IPS-NIHi11 (cell line): Measurements from ENCODE around the gene RIPK4.

Experiments used
- DNase-seq: peaks from one replicate; pipeline ENCODE4 v3.0.0; 2012; ENCODE audit warnings: mixed read lengths, low spot score

RIPK4 gene

GRCh38 chr21:41753006-41753898, 13.6 kb downstream of the RIPK4 start:
- DNase-seq = no peak

- no peak for DNase-seq
Measured at GRCh38 chr21:41752231-41752681, 14.6 kb downstream of the RIPK4 start.

DNA sequence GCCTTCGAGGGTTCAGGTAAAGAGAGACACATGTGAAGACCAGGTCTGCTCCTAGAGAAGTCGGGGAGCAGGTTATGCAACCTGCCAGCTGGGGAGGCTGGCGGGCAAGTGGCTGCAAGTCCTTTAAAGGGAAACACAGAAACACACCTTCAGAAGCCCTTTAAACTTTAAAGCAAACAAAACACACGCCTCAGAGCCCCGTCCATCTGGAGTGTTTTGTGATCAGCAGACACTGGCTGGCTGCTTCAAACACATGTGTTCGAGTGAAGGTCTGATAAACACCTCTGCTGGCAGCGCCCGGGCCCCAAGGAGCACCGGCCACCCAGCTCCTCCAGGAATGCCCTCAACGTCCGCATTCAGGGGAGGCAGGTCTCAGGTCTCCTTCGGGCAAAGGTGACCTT, 15.2 kb downstream of the RIPK4 start:
- no peak for DNase-seq

GRCh38 chr21:41750532-41751151, 16.2 kb downstream of the RIPK4 start:
- no peak for DNase-seq

- no peak for DNase-seq
Measured at GRCh38 chr21:41750051-41750450, 16.8 kb downstream of the RIPK4 start.

DNA sequence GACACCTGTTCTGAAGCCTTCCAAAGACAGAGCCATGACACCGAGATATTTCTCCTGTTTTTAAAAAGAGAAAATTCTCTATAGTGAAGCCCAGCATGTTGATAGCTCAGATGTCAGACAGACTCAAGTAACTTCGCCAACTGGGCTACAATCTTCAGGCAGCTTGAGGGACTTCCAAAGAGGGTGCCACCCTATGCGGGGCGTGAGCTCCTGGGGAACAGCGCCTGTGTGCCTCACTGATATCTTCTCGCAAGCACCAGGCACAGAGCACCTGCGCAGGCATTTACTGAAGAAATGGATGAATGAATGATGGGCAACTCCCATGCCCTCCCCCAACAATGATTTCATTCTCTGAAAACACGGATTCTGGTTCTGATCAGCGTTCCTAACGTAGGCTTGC, 17.6 kb downstream of the RIPK4 start:
- no peak for DNase-seq

- no peak for DNase-seq
Measured at GRCh38 chr21:41747943-41748738, 18.7 kb downstream of the RIPK4 start.

- DNase-seq = no peak
Measured at GRCh38 chr21:41746744-41747006, 20.2 kb downstream of the RIPK4 start.

DNA sequence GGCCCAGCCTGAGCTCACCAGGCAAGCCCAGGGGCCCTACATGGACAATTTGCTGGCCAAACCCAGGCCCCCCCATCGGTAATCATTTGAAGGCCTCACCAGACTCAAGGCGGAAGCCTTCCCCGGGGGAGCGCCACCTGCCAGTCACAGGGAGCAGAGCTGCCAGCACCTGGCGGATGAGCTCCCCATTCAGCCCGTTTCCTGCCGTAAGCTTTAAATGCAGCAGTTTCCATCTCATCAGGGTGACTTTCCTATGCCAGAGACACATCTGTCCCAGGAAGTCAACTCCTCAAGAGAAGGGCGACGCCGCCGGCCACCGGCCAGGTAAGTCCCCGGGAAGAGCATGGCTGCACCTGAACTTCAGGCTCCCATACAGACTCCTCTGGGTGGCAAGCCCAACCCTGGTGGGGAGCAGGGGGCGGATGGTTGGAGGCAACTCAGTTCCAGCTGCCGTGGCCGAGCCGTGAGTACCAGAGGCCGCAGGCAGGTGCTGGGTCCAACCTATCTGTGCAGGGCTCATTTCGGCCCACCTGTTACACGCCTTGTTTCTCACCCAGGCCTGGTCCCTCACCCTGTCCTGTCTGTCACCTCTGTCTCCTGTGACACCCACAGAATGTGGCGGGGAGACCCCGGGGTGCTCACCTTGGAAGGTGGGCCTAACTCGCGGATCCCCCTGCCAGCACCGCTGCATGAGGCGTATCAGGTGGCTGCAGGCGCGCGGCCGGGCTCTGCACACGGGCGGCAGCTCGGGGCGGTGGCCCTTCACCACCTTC, 20.7 kb downstream of the RIPK4 start:
- peak; percentile 75 for DNase-seq

DNA sequence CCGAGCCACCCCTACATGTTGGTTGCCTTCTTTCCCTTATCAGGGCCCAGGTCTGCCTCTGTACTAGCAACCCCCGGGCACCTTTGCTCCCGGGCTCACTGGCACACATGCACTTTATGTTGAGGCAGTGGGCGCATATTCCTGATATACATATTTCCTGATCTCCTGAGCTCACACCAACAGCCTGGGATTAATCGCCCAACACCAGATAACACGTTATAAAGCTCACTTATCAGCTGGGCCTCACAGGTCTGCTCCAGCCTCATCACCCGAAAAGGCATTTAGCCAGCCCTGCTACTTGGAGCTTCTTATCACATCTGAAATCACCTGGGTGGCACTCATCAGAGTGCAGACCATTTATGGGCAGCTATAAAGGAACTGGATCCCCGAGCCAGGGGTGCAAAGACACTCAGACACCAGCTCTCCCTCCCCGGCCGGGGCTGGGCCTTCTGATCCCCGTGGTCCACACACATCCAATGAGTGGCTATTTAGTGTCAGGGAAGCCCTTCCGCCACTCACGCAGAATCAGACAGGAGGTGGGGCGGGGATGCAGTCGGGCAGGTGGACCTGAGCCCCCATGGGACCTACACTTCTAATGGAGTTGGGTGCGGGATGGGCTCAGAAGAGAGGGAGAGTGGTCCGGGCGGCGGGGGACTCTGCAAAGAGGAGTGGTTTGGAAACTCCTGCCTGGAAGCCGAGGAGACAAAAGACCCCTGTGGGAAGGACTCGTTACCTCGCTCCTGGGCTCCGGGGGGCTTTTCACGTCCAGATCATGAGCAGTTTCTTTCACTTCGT, 21.6 kb downstream of the RIPK4 start:
- DNase-seq = no peak

DNA sequence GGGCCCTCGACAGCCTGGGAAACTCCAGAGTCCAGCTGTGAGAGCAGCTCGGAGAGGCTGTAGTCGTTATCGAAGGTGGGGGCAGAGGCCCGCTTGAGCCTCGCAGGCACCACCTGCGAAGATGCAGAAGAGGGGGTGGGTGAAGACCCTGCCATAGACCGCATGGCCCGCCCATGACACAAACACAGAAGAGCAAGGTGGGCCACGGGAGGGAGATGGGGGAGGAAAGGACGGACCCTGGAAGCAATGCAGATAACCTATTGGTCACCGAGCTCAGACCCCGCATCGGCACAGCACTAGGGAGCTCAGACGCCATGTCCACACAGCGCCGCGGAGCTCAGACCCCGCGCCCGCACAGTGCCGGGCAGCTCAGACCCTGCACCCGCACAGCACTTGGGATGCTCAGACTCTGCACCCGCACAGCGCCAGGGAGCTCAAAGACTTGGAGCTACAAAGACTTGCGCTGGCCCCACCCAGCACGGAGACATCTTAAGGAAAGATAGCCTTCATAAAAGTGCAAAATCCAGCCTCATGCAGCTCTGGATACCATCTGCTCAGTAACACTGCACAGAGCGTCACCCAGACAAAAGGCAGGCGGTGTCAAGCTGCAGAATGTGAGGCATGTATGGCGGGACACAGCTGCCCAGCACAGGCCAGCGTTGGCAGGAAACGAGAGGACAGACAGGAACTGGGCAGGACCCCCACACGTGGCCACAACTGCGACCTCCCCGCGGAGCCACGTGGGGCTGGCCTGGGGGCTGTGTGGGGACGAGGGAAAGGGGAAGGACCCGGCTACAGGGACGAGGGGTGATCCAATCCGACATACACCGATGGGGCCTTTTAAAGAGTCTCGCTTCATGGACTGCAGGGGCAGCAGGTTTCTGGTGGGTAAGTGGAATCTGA, 22.6 kb downstream of the RIPK4 start:
- DNase-seq = no peak

- DNase-seq = no peak
Measured at GRCh38 chr21:41743321-41744027, 23.4 kb downstream of the RIPK4 start.

DNA sequence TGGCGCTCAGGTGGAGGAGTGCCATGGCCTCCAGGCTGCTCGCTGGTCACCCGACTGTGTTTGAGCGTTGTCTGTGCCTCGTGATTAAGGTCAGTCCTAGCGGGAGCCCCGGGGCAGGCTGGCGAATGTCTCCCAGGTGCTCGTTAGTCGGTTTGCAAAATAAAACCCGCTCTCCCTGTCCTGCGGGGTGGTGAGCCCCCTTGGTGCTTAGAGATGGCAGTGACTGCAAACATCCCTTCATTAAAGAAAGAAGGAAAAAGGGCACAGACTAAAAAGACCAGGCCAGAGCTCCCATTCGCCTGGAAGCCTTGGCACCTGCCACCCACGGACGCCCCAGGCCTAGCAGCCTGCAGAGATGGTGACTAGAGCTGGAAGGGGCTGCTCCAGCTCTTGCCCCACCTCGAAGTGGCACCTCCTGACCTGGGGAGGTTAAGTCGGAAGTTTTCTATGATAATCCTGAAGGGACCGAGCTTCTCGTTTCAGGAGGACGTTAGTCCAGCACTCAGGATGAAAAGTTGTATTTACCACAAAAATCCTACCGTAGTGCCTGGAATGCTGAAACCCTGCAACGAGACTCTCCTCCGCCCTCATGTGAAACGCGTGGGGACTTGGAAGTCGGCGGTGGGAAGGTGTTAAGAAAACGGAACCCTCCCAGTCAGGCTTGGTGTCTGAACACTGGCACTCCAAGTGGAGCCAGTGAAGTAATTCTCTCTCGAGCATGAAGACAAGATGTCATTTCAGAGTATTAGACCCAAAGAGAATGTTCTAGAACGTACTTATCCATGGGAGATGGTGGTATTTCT, 24.6 kb downstream of the RIPK4 start:
- DNase-seq = no peak

GRCh38 chr21:41741253-41742072, 25.4 kb downstream of the RIPK4 start:
- DNase-seq = no peak

GRCh38 chr21:41740604-41741252, 26.1 kb downstream of the RIPK4 start:
- no peak for DNase-seq

DNA sequence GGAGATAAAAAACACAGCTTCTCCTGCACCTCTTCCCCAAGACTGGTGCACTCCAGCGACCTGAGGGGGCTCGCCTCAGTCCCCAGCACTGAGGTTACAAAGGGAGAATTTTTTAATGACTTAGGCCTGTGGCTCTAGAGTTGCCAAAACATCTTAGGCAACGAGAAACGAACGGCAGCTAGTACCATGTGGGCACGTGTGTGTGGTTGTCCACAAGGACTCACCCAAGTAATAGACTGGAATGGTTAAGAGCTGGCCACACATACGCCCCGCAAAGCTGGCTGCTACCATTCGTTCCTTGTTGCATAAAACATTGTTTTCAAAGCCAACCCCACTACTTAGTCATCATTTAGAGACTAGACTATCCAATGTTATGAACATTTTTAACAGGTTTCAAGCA, 26.9 kb downstream of the RIPK4 start:
- no peak for DNase-seq

- DNase-seq = no peak
Measured at GRCh38 chr21:41739011-41739410, 27.8 kb downstream of the RIPK4 start.
